Endothelial cell of umbilical vein (primary cell): ENCODE results near the gene TMEM181. TPM values are rescaled to one million over a fixed set of nuclear protein-coding genes. Genes with fewer than 3 reads are reported as not detected.

Experiments used
- BruUV-seq: library from RNA; stranded (reverse); fragments of 400-500 nt; replicated peaks from 2 replicates; lab custom pipeline; 2021; lab: Mats Ljungman, UMichigan
- CTCF ChIA-PET: fragments of 300-600, 350-600 bp; sonication (Branson Sonifier 250); formaldehyde crosslinking; loops from one replicate; lab custom pipeline; 2021; ENCODE audit warnings: antibody characterized with exemption, inconsistent platforms; lab: Charles Lee
- POLR2A ChIA-PET: fragments of 300-600, 350-600 bp; sonication (Branson Sonifier 250); formaldehyde crosslinking; loops from one replicate; lab custom pipeline; 2021; ENCODE audit warnings: antibody characterized with exemption, inconsistent platforms; lab: Charles Lee
- DNase-seq: peaks from one replicate; pipeline ENCODE4 v3.0.0-alpha.2; 2011; ENCODE audit warnings: low read depth, low spot score
- FAIRE-seq: peaks from 2 replicates; lab custom pipeline; 2011; peaks lifted over from hg19 to GRCh38; lab: Jason Lieb, UNC
- H2AFZ ChIP-seq: 2 replicates; pipeline ENCODE4 v1.6.0; 2012; ENCODE audit warnings: low read depth, low read length, control low read depth, inconsistent platforms
- H3K27ac ChIP-seq: 2 replicates; pipeline ENCODE4 v1.5.1; 2011; ENCODE audit warnings: low read depth, mild to moderate bottlenecking, control low read depth, low read length, moderate library complexity; ENCODE audit not compliant: insufficient read depth
- H3K27me3 ChIP-seq, 2 experiments: 2 replicates each; pipeline versions ENCODE4 v1.6.0 to v1.6.1; 2011; ENCODE audit warnings: low read length in 2 of 2, mixed read lengths in 1 of 2; ENCODE audit not compliant: control insufficient read depth in 2 of 2, insufficient read depth in 2 of 2
- H3K36me3 ChIP-seq, 2 experiments: 2 replicates in 1 of 2; 3 replicates in 1 of 2; pipeline ENCODE4 v1.5.1; 2011; ENCODE audit warnings: low read length in 2 of 2, mild to moderate bottlenecking in 1 of 2, moderate library complexity in 1 of 2; ENCODE audit not compliant: control insufficient read depth in 2 of 2, insufficient read depth in 2 of 2; ENCODE audit errors: extremely low read depth in 1 of 2
- H3K4me1 ChIP-seq: 3 replicates; pipeline ENCODE4 v1.5.1; 2011; ENCODE audit warnings: mild to moderate bottlenecking, low read length; ENCODE audit not compliant: control insufficient read depth, insufficient read depth; ENCODE audit errors: extremely low read depth
- H3K4me2 ChIP-seq: 2 replicates; pipeline ENCODE4 v1.6.1; 2011; ENCODE audit warnings: low read length, control low read depth, mixed read lengths; ENCODE audit not compliant: insufficient read depth
- H3K4me3 ChIP-seq, 3 experiments: fragments of 200-600 bp in 1 of 3; sonication (generic), shearing (Covaris generic) in 1 of 3; replicated peaks in 1 of 3; 2 replicates each; pipeline ENCODE4 v1.5.1; 2011 to 2016; ENCODE audit warnings: control low read depth in 3 of 3, low read length in 3 of 3, mild to moderate bottlenecking in 2 of 3, inconsistent platforms in 1 of 3, low read depth in 1 of 3, moderate library complexity in 1 of 3; ENCODE audit not compliant: insufficient read depth in 1 of 3
- H3K79me2 ChIP-seq: 2 replicates; pipeline ENCODE4 v1.6.0; 2012; ENCODE audit warnings: low read length, inconsistent platforms; ENCODE audit not compliant: control insufficient read depth, insufficient read depth
- H3K9ac ChIP-seq: replicated peaks from 2 replicates; pipeline ENCODE3; 2011; ENCODE audit warnings: low read length, control low read depth; ENCODE audit not compliant: insufficient read depth; ENCODE audit errors: extremely low read depth
- H3K9me1 ChIP-seq: replicated peaks from 3 replicates; pipeline ENCODE4 v1.6.0; 2011; ENCODE audit warnings: mild to moderate bottlenecking, low read length; ENCODE audit not compliant: control insufficient read depth, insufficient read depth; ENCODE audit errors: extremely low read depth
- H3K9me3 ChIP-seq: replicated peaks from 2 replicates; pipeline ENCODE4 v1.5.1; 2012; ENCODE audit warnings: low read length, inconsistent platforms; ENCODE audit not compliant: control insufficient read depth, insufficient read depth
- H4K20me1 ChIP-seq: replicated peaks from 2 replicates; pipeline ENCODE3; 2011; ENCODE audit warnings: mild to moderate bottlenecking, low read length; ENCODE audit not compliant: control insufficient read depth, insufficient read depth; ENCODE audit errors: extremely low read depth
- CTCF ChIP-seq, 2 donors: IDR thresholded peaks; 1 replicate in 1 of 2; 2 replicates in 1 of 2; pipeline ENCODE4 v1.5.1; 2011; ENCODE audit warnings: low read length in 2 of 2, mild to moderate bottlenecking in 2 of 2, moderate library complexity in 2 of 2, control low read depth in 1 of 2, inconsistent platforms in 1 of 2, low read depth in 1 of 2; ENCODE audit not compliant: insufficient read depth in 1 of 2; ENCODE audit errors: extremely low read depth in 1 of 2
- EZH2 ChIP-seq: IDR thresholded peaks from 2 replicates; pipeline ENCODE4 v1.6.1; 2012; ENCODE audit warnings: borderline replicate concordance, low read depth, mild to moderate bottlenecking, moderate library complexity, low read length, inconsistent platforms; ENCODE audit not compliant: severe bottlenecking
- FOS ChIP-seq: IDR thresholded peaks from 2 replicates; pipeline ENCODE4 v1.6.1; 2011; ENCODE audit warnings: mild to moderate bottlenecking, low read length, moderate library complexity, borderline replicate concordance; ENCODE audit not compliant: insufficient read depth
- GATA2 ChIP-seq: IDR thresholded peaks from 2 replicates; pipeline ENCODE4 v1.7.0; 2011; ENCODE audit warnings: low read depth, mild to moderate bottlenecking, moderate library complexity, mixed read lengths, low read length; ENCODE audit not compliant: insufficient read length, insufficient read depth
- JUN ChIP-seq: IDR thresholded peaks from 2 replicates; pipeline ENCODE4 v1.6.1; 2011; ENCODE audit warnings: borderline replicate concordance, low read depth; ENCODE audit not compliant: insufficient read length, insufficient read depth
- MAX ChIP-seq: IDR thresholded peaks from 2 replicates; pipeline ENCODE4 v1.6.1; 2011; ENCODE audit not compliant: insufficient read depth, insufficient read length
- MYC ChIP-seq: IDR thresholded peaks from one replicate; pipeline ENCODE4 v1.6.1; 2011; ENCODE audit warnings: mild to moderate bottlenecking, low read depth, low read length
- POLR2A ChIP-seq: IDR thresholded peaks from 2 replicates; pipeline ENCODE4 v1.6.1; 2012; ENCODE audit warnings: low read depth, mild to moderate bottlenecking, control low read depth, low read length
- POLR2AphosphoS5 ChIP-seq: IDR thresholded peaks from 2 replicates; pipeline ENCODE4 v1.6.1; 2012; ENCODE audit warnings: low read depth, mild to moderate bottlenecking, control low read depth, low read length, moderate library complexity; ENCODE audit not compliant: insufficient read depth
- dilution Hi-C: fragments of 300-500 bp; cut with MboI; formaldehyde crosslinking; loops from one replicate; pipeline ENCODE4 v1.15.0; 2019; ENCODE audit warnings: low sequenced_read_pairs; ENCODE audit not compliant: extremely low pct_ligation_motif_present
- intact Hi-C: fragments of 100-400 bp; cut with micrococcal nuclease; formaldehyde crosslinking; loops from one replicate; pipeline ENCODE4 v1.10.0; 2022
- polyA plus RNA-seq, 4 experiments: library from polyadenylated mRNA; depleted of rRNA in 3 of 4; stranded (reverse) in 3 of 4; unstranded in 1 of 4; fragments of >200 nt; gene quantifications; 2 replicates each; pipeline versions ENCODE4 v1.2.1 to v1.2.3, GENCODE V29; 2011 to 2012; ENCODE audit warnings: missing spikeins in 1 of 4
- total RNA-seq: library from RNA; stranded (reverse); gene quantifications from 2 replicates; pipeline ENCODE4 v1.2.3, GENCODE V29; 2021

TMEM181 gene
- total and polyA plus RNA-seq, 2 donors (not counting 3 experiments of a cell fraction or from before 2014, with no cell fraction given) = 21.7 to 33.5 TPM

- no peaks in the 10 kb centered on the region for H3K27me3 ChIP-seq
- no peaks in the 10 kb centered on the region for H3K9me1 ChIP-seq
- DNase-seq (no peak), FAIRE-seq (no peak)
- no peak overlapping the region for H2AFZ ChIP-seq
- H3K79me2 ChIP-seq = peaks cover 26% of the 10 kb centered on the region
- ChIA-PET CTCF (interaction anchor here (0.7 to 1.2 kb wide), 2 partner anchors 416 to 423 kb away, joined by 3 read pairs; no protein-coding TSS in a partner anchor), POLR2A (no interaction called here)
- no peaks in the 10 kb centered on the region for H4K20me1 ChIP-seq
- intact Hi-C loops = no loop called here
- peaks cover 6 to 12% of the 10 kb centered on the region in 2 experiments for H3K36me3 ChIP-seq
- no peak overlapping the region for H3K27ac ChIP-seq
- H3K4me3 ChIP-seq = no peak overlapping the region
- no peak overlapping the region for H3K4me2 ChIP-seq
- dilution Hi-C loops = no loop called here
- H3K9me3 ChIP-seq = no peaks in the 10 kb centered on the region
- H3K9ac ChIP-seq = no peak overlapping the region
- peaks cover 13% of the 10 kb centered on the region for H3K4me1 ChIP-seq
- BruUV-seq = no TSS peak
- TF ChIP-seq EZH2 (no peak), JUN (no peak), POLR2AphosphoS5 (no peak), CTCF (IDR thresholded peaks at IDR 0.05; ENCODE audit: extremely low read depth in 1 of 2, insufficient read depth in 1 of 2, low read depth in 1 of 2, low read length in 2 of 2) (no peak), POLR2A (no peak), MAX (no peak), GATA2 (no peak), MYC (no peak), FOS (no peak)
These were observed 76.9 kb downstream of the TMEM181 start for GRCh38 chr6:158636778-158637177.
